TTC549 (cell line): ENCODE measurements around the gene C11orf52.

Source experiments
- FAIRE-seq: peaks from 2 replicates; lab custom pipeline; 2012; peaks lifted over from hg19 to GRCh38; lab: Jason Lieb, UNC

Gene C11orf52

DNA sequence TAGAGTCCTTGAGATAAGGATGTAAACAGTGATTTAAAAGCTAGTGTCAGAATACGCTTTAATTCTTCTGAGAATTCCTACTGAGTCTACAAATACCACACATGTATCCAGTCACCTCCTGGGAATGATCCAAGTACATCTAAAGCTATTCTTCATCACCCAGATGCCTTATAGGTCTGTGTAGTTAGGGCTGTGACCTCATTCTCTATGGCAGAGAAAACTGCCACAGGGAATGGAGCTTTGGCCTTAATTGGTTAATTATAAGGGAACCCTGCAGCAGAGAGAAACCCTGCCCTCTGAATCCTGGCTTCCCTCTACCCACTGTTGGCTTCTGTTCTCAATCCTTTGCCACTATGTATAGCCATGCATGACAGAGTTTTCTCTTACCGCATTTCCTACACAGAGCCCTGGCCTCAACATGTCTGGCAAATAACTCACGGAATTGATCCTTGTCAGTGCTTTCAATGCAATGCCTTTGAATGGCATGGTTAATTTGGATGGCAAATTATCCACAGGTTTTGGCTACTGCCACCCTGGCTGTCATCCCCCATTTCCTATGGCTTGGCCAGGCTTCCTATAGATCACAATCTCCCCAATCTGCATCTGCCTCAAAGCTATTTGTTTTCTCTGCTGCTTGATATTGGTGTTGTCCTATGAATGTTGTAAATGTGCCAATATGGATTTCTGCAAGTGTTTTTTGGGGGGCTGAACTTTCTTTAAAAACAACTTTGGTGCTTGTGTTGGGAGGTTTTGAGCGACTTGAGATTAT, 21.3 kb downstream of the C11orf52 start:
- no peak for FAIRE-seq

DNA sequence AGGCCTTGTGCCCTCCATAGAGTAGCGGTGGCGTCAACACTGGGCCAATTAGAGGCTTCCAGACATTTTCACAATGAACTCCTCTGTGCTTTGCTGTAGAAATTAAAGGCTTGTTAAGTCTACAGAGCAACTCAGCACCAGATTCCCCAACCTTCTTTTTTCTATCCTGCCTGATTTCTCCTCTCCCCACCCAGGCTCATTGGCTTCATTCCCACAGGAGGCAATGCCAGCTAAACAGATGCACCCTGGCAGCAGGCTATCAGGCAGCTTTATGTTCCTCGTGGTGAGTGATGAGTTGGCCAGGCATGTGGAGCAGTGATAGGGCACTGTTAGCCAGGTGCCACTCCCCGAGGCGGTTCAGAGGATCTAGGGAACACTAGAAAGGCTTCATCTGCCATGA, 23.2 kb downstream of the C11orf52 start:
- FAIRE-seq: no peak

DNA sequence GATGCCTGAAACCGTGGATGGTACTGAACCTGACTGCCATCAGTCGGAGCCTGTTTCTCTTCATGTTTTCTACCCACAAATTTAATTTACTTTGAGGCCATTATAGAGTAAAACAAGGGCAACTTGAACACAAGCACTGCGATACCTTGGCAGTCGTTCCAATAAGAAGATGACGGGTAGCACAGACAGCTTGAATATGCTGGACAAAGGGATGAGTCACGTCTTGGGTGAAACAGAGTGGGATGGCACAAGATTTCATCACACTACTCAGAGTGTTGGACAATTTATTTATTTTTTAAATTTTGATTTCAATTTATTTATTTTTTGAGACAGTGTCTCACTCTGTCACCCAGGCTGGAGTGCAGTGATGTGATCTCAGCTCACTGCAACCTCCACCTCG, 24.1 kb downstream of the C11orf52 start:
- no peak for FAIRE-seq

DNA sequence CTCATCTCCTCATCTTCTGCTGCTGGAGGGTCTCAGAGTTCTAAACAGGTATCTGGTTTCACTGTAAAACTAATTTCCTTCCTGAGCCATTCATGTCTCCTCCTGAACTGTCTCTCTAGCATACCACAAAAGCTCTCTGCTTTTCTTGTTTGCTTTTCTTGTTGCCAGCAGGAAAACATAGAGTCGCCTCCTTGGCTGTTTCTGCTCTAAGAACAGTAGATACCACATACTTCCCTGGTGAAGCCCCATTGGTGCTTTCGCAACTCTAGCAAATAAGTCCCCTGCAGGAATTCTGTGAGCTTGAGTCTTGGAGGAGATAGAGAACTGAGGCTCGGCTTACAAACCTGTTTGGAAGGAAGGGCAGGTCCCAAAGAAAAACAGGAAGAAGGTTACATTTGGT, 25.4 kb downstream of the C11orf52 start:
- no peak for FAIRE-seq

DNA sequence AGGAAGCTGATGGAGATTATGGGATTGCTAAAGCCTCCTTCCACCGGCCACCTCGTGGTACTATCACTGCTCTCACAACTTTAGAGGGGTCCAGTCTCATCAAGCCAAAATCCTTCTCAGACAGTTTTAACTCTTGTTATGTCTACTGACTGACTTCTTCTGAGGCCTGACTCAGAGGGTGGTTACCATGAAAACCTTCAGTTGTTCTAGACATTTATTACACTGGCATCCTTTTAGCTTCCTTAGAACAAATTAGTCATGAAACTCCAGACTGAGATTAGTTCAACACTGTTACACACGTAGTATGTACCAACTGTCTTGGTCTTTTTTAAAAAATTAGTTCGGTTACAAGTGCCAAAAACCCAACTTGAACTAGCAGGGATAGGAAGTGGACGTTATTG, 25.9 kb downstream of the C11orf52 start:
- no peak for FAIRE-seq

DNA sequence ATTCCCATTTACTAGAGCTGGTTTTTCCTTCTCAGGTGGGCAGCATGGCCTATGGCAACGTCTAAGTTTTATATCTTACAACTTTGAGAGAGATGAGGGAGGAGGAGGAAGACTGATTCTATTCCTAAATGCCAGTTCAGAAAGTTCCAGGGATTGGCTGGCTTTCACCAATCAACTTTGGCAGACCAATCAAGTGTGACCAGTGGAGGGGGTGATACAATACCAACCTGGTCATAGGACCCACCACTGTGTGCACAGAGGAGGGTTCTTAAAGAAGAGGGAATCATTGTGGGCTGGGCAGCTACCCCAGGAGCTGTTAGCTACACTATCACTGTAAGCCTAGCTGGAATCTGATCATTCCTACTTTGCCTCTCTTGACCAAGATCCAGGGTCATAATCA, 26.5 kb downstream of the C11orf52 start:
- FAIRE-seq: no peak

DNA sequence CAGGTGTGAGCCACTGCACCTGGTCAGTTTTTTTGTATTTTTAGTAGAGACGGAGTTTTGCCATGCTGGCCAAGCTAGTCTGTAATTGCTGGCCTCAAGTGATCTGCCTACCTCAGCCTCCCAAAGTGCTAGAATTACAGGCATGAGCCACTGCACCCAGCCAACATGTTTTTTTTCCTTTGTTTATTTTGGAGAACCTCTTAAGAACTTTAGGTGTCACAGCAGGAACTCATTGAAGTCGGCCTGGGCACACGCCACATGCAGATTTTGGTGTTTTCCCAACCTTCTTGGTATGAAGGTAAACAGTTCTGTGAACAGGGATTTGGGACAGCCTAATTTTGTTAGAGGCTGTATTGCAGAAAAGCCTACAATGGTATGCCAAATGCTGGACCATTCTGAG, 27.8 kb downstream of the C11orf52 start:
- FAIRE-seq: no peak

DNA sequence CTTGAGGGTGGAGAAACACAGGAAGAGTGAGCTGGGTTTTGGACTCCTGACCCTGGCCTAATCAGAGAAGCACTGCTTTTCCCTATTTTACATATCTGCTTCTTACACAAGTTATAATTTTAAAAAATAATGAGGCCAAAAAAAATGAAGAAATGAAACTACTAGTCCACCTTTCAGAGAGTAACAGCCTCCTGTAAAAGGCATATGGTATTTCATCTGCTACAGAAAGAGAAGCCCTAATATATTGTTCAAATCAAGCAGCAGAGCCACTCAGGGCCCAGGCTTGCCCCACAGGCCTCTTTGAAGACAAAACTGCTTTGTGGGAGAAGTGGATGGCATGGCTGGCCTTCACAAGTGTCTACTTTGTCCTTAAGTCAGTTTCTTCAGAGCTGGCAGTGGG, 28.4 kb downstream of the C11orf52 start:
- no peak for FAIRE-seq

DNA sequence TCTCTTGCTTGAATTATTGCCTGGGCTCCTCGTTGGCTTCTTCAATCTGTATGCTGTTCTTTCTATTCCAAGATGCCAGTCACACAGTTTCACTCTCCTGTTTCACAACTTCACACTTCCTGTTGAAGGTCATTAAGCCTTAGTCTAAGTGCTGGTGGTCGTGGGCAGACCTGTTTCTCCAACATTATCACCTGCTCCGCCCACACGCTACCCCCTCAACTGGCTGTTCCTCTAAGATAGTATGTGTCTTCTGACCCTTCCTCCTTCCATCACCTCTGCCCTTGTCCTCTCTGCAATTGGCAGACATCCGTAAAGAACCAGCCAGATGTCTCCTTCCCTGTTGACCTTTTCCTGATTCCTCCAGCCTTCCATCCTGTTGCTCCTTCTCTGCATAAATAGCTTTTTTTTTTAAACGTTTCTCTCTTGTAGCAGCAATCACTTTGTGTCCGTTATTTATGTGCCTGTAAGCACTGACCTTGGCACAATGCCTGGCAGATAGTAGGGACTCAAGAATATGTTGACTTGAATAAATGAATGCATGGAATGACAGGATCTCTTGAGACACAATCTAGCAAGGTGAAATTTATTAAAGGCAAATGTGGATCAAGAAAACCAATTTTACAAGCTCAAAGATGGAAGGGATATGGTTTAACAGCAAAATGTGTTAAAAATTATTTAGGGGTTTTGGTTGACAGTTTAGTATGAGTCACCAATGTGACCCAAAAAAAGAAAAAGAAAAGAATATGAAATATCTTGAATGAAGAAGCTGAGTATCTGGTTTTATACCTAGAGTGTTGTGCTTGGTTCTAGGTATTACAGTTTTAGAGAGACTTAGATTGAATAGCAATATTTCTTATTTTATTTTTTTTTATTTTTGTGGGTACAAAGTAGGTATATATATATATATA, 31.1 kb downstream of the C11orf52 start:
- no peak for FAIRE-seq

DNA sequence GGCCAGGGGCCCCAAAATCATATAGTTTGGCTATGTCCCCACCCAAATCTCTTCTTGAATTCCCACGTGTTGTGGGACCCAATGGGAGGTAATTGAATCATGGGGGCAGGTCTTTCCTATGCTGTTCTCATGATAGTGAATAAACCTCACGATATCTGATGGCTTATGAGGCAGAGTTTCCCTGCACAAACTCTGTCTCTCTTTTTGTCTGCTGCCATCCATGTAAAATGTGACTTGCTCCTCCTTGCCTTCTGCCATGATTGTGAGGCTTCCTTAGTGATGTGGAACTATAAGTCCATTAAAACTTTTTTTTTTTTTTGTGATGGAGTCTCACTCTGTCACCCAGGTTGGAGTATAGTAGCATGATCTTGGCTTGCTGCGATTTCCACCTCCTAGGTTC, 32.9 kb downstream of the C11orf52 start:
- FAIRE-seq: no peak

DNA sequence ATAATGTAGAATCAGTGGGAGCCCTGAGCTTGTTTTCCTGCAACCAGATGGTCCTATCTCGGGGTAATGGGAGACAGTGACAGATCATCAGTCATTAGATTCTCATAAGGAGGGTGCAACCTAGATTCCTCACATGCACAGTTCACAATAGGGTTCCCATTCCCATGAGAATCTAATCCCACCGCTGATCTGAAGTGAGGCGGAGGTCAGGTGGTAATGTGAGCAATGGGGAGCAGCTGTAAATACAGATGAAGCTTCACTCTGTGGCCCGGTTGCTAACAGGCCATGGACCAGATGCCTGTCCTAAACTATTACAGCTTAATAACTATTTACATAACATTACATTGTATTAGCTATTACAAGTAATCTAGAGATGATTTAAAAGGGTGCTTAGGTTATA, 35.4 kb downstream of the C11orf52 start:
- no peak for FAIRE-seq

DNA sequence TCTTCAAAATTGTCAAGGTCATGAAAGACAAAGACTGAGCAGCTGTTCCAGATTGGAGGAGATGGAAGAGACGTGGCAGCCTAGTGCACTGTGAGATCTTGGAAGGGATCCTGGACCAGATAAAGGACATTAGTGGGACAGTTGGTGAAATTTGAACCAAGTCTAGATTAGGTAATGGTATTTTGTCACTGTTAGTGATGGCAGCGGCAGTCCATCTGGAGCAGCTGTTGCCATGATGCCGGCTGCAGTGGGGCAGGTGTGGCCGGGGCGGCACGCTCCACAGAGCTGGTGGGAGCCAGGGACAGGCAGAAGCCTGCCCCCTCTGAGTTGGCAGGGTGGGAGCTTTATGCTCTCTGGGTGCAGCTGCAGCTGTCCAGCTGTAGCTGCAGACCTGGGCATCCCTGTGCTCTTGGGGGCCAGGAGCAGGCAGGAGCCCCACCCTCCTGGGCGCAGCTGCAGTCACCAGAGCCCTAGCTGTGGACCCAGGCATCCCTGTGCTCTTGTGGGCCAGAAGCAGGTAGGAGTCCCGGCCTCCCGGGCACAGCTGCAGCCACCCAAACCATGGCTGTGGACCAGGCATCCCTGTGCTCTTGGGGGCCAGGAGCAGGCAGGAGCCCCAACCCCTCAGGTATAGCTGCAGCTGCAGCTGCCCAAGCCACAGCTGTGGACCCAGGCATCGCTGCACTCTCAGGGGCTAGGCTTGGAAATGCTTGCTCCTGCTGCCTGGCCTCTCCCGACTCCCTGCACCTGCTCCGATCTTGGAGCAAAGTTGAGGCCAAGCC, 39.1 kb downstream of the C11orf52 start:
- no peak for FAIRE-seq

DNA sequence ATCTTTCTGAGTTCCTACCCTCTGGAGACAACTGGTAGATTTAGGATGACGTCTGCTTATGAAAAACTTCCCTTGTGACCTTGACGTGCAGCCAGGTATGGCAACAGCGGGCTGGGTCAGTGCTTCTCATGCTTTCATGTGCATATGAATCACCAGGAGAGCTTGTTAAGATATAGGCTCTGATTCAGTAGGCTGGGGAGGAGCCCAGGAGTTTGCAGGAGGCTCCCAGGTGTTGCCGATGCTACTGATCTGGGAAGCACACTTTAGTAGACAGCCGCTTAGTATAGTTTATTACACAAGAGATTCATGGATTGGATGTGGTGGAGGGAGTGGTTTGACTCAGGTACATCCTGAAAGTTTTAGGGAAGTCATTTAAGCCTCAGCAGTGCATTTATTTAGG, 42.2 kb downstream of the C11orf52 start:
- FAIRE-seq: no peak

DNA sequence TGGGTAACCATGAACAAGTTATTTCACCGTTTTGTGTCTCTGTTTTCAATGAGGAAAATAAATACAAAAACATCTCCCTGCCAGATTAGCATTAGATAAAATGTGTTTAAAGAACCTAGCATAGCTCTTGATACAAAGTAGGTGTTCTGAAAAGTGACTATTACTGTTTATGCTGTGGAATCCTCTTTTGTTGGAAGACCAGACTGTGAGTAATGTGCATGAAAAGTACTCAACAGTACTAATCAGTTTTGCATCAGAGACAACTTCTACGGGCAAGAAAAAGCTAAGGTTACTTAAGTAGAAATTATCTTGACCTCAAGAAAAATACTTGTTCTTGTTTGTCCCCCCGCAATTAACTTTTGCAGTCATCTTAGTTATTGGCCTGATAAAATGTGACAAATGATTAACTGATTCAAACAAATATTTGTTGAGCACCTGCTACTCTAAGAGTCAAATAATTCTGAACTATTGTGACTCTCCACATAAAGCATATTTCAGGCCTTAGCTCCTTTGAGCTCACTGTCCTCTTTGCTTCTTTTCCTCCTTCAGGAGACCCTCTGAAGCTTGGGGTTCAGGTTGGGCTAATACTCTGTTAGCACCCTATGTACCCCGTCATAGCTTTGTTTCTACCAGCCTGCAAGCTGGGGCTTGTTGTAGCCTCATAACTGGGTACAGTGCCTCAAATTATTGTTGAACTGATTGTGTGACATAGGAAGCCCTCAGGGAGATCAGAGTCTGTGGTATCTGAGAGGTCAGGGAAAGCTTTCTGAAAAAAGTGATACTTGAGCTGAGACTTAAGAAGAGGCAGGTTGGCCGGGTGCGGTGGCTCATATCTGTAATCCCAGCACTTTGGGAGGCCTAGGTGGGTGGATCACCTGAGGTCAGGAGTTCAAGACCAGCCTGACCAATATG, 42.9 kb downstream of the C11orf52 start:
- FAIRE-seq: no peak

DNA sequence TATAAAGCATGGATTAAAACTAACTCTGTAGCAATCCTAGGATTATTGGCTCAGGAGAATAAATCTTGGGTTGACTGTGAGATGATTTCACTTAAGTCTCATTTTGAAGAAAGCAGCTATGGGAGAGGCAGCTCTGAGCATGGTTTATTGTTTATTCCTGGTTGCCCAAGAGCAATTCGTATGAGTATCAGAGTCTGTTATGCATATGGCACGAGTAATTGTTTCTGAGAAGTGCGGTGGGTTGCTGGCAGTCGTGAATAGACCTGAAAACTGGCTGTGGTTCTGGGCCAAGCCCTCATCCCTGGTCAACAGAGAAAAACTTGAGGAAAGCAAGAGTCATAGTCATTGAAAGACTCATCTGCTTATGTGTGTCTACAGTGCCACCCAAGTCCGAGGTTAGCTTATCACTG, 45.2 kb downstream of the C11orf52 start:
- no peak for FAIRE-seq

DNA sequence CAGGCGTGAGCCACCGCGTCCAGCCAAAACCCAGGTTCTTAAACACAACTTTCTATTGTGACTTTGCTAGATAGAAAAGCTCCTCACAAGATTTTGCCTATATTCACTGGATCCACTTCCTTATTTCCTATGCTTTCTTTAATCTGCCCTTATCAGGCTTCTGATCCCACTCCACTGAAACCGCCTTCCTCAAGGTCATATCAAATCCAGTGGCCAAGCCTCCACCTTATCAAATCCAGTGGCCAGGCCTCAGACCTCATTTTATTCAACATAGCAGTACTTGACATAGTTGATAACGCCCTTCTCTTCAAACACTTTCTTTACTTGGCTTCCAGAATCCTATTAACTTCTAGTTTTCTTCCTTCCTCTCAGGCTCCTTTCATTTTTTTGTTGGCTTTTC, 48.0 kb downstream of the C11orf52 start:
- FAIRE-seq: no peak

DNA sequence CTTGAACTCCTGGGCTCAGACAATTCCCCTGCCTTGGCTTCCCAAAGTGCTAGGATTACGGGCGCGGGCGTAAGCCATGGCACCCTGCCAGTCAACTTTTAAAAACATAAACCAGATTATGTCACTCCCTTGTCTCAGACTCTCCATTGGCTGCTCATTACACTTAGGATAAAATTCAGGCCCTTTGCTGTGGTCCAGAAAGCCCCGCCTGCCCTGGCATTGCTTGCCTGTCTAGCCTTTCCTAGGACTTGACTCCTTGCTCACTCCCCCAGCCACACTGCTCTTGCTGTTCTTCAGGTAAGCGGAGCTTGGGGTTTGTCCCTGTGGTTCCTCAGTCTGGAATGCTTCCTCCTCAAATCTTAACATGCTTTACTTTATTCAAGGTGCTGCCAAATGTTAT, 48.9 kb downstream of the C11orf52 start:
- FAIRE-seq: no peak

DNA sequence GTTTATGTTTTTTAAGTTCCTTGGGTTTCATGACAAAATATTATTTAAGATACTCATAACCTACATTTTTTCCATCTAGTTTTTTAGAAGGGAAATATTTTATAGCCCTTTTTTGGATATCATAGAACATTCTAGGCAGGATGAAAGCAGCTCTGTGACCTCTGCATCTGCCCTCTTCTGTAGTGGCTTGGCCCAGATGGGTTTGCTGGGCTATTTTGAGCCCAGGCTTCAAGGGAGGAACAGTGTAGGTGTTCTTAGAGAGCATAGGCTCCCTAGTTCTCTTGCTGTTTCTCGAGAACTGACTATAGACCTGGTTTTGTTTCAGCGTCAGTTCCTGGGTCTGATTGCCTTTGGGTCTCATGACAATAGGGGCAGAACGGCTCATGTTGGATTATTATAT, 50.6 kb downstream of the C11orf52 start:
- FAIRE-seq: no peak

DNA sequence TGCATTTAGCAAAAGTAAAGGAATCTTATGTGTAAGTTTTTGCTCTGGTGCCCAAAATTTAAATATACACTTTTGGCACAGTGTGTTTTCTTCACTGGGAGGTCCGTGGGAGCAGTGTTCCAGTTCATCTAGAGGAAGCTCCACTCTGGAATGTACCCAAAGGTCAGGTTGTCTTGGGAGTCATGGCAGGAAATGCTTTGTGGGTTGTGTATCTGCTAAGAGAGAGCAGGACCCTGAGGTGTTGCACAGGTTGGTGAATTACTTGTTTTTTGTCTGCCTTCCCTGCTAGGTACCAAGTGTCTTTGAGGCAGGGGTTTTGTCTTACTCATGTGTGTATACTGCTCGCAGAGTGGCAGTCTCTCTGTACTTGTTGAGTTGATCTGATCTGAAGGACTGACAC, 55.7 kb downstream of the C11orf52 start:
- no peak for FAIRE-seq

DNA sequence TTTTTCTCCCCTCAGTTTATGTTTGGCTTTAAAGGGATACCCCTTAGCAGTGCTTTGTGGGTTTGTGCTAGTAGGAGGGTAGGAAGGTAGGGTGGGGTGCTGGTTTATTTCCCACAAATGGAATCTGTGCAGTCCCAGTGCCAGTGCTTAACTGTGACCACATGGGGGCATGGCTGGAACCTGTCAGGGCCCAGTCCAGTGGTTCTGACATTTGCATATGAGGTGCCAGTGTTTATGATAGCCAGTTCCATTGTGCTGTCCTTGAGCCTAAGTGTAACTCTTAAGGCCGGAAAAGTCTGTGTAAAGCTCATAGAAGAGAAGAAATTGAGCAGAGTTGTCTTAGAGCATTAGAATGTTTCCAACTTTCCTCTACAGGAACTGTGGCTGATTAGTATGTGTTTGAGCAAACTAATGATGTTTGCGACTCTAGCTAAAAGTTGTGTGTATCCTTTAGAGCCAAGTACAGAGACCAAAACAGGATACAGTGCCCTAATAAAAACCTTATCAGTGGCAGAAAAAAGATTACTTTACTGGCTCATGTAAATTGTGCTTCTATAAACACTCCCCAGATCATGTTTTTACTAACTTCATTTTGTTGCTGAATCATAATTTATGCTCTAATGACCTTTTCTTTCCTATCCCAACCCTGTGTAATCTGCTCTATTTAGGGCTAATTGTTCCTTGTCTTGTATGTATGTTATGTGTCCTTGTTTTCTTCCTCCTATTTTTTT, 56.5 kb downstream of the C11orf52 start:
- FAIRE-seq: no peak

DNA sequence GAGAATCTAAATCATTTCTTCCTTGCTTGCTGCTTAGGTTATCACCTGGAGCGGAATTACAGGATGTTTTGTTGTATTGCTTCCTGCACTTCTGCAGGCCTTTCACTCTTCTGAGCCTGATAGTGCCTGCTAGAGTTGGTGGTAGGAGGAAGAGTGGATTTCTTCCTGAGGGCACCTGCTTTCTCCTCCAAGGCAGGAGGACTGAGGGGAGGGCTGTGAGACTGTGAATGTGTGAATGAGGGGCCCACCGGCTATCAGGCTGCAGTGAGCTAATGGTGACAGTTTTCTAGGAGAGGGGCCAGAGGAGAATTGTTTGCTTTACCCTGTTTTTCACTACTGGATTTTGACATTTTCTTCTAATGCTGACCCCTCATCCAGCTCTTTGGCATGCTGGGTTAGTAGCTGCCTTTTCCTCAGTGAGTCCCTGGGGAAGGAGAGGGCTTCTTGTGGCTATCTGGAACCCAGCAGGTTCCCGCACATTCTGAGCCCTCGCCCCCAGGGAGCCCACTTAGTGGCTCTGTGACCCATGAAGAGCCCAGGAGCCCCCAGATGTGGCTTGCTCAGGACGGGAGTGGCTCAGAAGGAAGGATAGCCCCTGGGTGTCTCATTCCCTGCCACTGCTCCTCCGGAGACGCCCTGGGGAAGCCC, 57.5 kb downstream of the C11orf52 start:
- FAIRE-seq: no peak
